IPS-20b (cell line): ENCODE results near the gene SIX5.
A peak's percentile ranks its signal among the peaks of the same experiment; 100 is the strongest.

ENCODE experiments used
- H3K27ac ChIP-seq: one replicate; pipeline ENCODE4 v1.5.1; 2013; ENCODE audit warnings: low read length
- H3K27me3 ChIP-seq: 2 replicates; pipeline ENCODE4 v1.6.1; 2013; ENCODE audit warnings: mild to moderate bottlenecking, low read length, inconsistent platforms; ENCODE audit not compliant: insufficient read depth
- H3K36me3 ChIP-seq: 2 replicates; pipeline ENCODE4 v1.6.1; 2013; ENCODE audit warnings: low read depth, mild to moderate bottlenecking, inconsistent platforms, low read length, moderate library complexity; ENCODE audit not compliant: insufficient read depth
- H3K4me1 ChIP-seq: 2 replicates; pipeline ENCODE4 v1.6.1; 2013; ENCODE audit warnings: mild to moderate bottlenecking, control low read depth, inconsistent platforms, low read length, moderate library complexity; ENCODE audit not compliant: insufficient read depth
- H3K4me3 ChIP-seq: 2 replicates; pipeline ENCODE4 v1.5.1; 2013; ENCODE audit warnings: mild to moderate bottlenecking, low read length, inconsistent platforms
- H3K9ac ChIP-seq: 2 replicates; pipeline ENCODE4 v1.6.1; 2013; ENCODE audit warnings: low read depth, mild to moderate bottlenecking, inconsistent platforms, low read length, moderate library complexity
- H3K9me3 ChIP-seq: 2 replicates; pipeline ENCODE4 v1.6.1; 2013; ENCODE audit warnings: mild to moderate bottlenecking, low read depth, low read length, inconsistent platforms; ENCODE audit not compliant: insufficient read depth

The SIX5 gene

DNA sequence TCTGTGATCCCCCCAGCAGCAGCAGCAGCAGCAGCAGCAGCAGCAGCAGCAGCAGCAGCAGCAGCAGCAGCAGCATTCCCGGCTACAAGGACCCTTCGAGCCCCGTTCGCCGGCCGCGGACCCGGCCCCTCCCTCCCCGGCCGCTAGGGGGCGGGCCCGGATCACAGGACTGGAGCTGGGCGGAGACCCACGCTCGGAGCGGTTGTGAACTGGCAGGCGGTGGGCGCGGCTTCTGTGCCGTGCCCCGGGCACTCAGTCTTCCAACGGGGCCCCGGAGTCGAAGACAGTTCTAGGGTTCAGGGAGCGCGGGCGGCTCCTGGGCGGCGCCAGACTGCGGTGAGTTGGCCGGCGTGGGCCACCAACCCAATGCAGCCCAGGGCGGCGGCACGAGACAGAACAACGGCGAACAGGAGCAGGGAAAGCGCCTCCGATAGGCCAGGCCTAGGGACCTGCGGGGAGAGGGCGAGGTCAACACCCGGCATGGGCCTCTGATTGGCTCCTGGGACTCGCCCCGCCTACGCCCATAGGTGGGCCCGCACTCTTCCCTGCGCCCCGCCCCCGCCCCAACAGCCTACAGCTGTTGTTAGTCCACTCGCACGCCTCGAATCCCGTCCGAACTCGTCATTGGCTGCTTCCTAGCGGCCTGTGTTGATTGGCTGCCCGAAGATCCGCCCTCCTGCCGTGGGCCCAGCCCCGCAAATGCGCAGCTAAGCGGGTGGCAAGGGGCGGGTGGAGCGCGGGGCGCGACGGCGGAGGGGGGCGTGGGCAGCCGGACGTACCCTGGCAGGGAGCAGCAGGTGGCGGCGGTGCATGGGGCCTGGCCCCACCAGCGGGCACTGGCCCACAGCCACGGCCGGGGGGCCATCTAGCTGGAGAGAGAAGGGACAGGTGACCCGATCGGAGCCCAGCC lies 1.4 kb upstream of the SIX5 start:
- peak overlapping the region; percentile 93 for H3K4me3 ChIP-seq
- H3K4me1 ChIP-seq: peaks cover 4% of the 10 kb centered on the region; the same call in 1 of the 2 replicates
- peak overlapping the region; percentile 17 for H3K27ac ChIP-seq
- peaks cover 7% of the 10 kb centered on the region for H3K36me3 ChIP-seq
- H3K27me3 ChIP-seq: no peaks in the 10 kb centered on the region
- H3K9me3 ChIP-seq: no peaks in the 10 kb centered on the region
- H3K9ac ChIP-seq: peak overlapping the region; percentile 93; the same call in 1 of the 2 replicates

DNA sequence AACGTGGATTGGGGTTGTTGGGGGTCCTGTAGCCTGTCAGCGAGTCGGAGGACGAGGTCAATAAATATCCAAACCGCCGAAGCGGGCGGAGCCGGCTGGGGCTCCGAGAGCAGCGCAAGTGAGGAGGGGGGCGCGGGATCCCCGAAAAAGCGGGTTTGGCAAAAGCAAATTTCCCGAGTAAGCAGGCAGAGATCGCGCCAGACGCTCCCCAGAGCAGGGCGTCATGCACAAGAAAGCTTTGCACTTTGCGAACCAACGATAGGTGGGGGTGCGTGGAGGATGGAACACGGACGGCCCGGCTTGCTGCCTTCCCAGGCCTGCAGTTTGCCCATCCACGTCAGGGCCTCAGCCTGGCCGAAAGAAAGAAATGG lies 754 bp upstream of the SIX5 start:
- Histone ChIP-seq H3K4me1 (peaks cover 9% of the 10 kb centered on the region; the same call in 1 of the 2 replicates), H3K27me3 (no peaks in the 10 kb centered on the region), H3K4me3 (peak overlapping the region; percentile 93), H3K36me3 (peaks cover 7% of the 10 kb centered on the region), H3K27ac (peak overlapping the region; percentile 90), H3K9me3 (no peaks in the 10 kb centered on the region), H3K9ac (peak overlapping the region; percentile 93)

DNA sequence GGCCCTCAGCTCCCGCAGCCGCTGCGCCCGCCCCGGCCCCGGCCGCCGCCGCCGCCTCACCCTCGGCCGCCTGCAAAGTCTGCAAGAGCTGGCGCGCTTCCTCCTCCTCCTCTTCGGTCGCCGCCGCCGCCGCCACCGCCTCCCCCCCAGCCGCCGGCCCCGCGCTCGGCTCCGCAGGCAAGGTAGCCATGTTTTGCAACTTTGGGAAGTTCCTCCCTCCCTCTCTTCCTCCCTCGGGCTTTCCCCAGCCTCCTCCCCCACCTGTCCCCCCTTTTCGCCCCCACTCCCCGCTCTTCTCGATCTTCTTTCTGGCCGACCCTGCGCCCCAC lies 433 bp downstream of the SIX5 start:
- Histone ChIP-seq H3K4me1 (peaks cover 16% of the 10 kb centered on the region; the same call in 1 of the 2 replicates), H3K4me3 (peak overlapping the region; percentile 96), H3K27me3 (no peaks in the 10 kb centered on the region; the same call in 1 of the 2 replicates), H3K9me3 (no peaks in the 10 kb centered on the region), H3K27ac (peak overlapping the region; percentile 98), H3K36me3 (peaks cover 7% of the 10 kb centered on the region; the same call in 1 of the 2 replicates), H3K9ac (peak overlapping the region; percentile 100)

DNA sequence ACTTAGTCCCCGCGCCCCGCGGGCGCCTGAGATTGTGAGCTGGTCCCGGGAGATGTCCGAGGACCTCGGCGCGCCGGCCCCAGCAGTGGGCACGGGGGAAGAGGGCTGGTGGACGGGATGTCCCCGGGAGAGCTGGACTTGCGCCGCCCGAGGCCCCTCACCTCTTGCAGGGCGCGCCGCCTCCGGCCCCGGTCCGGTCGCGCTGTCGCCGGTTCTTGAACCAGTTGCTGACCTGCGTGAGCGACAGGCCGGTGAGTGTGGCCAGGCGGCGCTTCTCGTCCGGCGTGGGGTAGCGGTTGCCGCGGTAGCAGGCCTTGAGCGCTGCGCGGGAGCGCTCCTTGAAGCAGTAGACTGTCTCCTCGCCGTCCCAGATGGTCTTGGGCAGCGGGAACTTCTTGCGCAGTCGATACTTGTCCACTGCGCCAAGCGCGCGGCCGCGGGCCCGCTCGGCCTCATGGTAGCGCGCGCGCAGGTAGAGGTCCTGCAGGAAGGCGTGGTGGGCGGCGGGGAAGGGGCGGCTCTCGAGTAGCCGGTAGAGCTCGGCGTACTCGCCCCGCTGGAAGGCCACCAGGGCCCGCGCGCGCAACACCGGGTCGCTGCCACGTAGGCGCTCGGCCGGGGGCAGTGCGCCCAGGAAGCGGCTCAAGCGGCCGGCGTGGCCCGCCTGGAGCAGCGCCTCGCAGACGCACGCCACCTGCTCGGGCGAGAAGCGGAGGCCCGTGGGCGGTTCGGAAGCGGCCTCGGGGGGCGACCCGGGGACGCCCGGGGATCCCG lies 984 bp downstream of the SIX5 start:
- peak overlapping the region; percentile 96 for H3K4me3 ChIP-seq
- H3K27ac ChIP-seq: no peak overlapping the region
- H3K9ac ChIP-seq: peak overlapping the region; percentile 100; the same call in 1 of the 2 replicates
- no peaks in the 10 kb centered on the region; the same call in 1 of the 2 replicates for H3K27me3 ChIP-seq
- no peaks in the 10 kb centered on the region for H3K9me3 ChIP-seq
- 0 out of 2 replicates have a peak, but pooled peaks cover 1% of the 10 kb centered on the region for H3K36me3 ChIP-seq
- peaks cover 16% of the 10 kb centered on the region; the same call in 1 of the 2 replicates for H3K4me1 ChIP-seq

DNA sequence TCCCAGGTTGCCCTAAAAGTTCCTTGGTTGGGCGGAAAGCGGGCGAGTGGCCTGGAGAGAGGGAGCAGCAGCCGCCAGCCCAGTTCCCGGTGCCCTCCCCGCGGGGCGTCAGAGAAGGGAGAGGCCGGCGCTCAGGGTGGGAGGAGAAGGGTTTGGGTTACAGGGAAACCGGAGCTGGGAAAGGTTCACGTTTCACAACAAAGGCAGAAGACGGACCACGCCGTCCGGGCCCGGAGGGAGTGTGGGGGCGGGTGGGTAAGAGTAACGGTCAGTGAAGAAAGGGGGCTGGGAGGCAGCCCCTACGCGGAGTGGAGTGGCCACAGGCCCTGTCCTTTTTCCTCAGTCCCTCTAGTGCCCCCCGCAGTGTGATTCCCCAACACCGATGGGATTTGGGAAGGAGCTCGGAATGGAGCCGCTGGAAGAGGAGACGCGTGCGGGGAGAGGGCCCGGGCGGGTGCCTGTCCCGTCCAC lies 1.6 kb downstream of the SIX5 start:
- H3K27ac ChIP-seq: no peak overlapping the region

DNA sequence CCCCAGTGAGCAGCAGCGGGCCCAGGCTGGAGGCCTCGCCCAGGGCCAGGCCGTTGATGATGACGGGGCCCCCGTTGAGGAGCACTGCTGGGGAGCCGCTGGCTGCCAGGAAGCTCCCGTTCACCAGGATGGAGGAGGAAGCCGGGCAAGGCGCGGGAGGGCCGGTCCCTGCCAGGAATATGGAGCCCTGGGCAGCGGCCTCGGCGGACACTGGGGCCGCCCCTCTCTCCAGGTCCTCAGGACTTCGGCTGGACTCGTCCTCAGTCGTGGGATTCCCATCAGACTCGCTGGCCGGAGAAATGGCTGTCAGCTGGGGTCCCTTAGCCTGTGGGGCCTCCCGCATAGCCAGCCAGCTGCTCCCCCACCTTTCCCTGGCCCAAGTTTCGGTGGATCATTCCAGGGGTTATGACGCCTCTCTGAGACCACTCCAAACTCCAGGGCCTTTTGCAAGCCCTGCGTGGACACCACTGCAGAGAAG lies 2.1 kb downstream of the SIX5 start:
- Histone ChIP-seq H3K27ac (no peak overlapping the region), H3K27me3 (no peaks in the 10 kb centered on the region; the same call in 1 of the 2 replicates), H3K9ac (peak overlapping the region; percentile 100; the same call in 1 of the 2 replicates), H3K4me1 (peaks cover 16% of the 10 kb centered on the region; the same call in 1 of the 2 replicates), H3K4me3 (peak overlapping the region; percentile 96), H3K36me3 (no peaks in the 10 kb centered on the region), H3K9me3 (no peaks in the 10 kb centered on the region)

More for the DNA sequence above, 1.6 kb downstream of the SIX5 start:
- peak overlapping the region; percentile 96 for H3K4me3 ChIP-seq
- no peaks in the 10 kb centered on the region; the same call in 1 of the 2 replicates for H3K27me3 ChIP-seq
- H3K36me3 ChIP-seq: no peaks in the 10 kb centered on the region
- H3K4me1 ChIP-seq: peaks cover 16% of the 10 kb centered on the region; the same call in 1 of the 2 replicates
- H3K9me3 ChIP-seq: no peaks in the 10 kb centered on the region
- peak overlapping the region; percentile 100; the same call in 1 of the 2 replicates for H3K9ac ChIP-seq

DNA sequence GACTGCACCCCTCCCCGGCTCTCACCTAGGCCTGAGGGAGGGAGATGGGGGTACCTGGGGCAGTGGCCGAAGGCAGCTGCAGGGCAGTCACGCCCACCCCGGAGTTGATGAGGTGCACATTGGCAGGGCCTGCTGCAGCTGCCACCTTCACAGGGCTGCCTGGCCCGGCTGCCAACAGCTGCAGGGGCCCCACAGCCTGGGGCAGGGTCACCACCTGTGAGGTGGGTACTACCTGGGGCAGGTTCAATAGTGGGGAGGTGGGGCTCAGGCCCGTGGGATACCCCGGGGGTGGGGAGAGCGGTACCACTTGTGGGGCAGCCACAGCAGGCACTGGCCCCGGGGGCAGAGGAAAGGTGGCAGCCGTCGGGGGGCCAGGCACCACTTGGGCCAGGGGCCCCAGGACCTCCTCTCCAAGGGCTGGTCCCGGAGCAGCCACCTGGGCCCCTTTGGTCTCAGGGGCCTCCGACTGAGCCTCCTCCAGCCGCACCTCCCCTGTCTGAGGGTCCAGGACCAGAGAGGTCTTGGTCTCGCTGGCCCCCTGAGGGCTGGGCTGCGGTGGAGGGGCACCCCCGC lies 2.7 kb downstream of the SIX5 start:
- peaks cover 16% of the 10 kb centered on the region; the same call in 1 of the 2 replicates for H3K4me1 ChIP-seq
- H3K4me3 ChIP-seq: 0 out of 2 replicates have a peak overlapping the region, but pooled peaks have one; percentile 96
- H3K27ac ChIP-seq: no peak overlapping the region
- no peaks in the 10 kb centered on the region; the same call in 1 of the 2 replicates for H3K27me3 ChIP-seq
- no peaks in the 10 kb centered on the region for H3K9me3 ChIP-seq
- no peaks in the 10 kb centered on the region for H3K36me3 ChIP-seq
- no peak overlapping the region for H3K9ac ChIP-seq

DNA sequence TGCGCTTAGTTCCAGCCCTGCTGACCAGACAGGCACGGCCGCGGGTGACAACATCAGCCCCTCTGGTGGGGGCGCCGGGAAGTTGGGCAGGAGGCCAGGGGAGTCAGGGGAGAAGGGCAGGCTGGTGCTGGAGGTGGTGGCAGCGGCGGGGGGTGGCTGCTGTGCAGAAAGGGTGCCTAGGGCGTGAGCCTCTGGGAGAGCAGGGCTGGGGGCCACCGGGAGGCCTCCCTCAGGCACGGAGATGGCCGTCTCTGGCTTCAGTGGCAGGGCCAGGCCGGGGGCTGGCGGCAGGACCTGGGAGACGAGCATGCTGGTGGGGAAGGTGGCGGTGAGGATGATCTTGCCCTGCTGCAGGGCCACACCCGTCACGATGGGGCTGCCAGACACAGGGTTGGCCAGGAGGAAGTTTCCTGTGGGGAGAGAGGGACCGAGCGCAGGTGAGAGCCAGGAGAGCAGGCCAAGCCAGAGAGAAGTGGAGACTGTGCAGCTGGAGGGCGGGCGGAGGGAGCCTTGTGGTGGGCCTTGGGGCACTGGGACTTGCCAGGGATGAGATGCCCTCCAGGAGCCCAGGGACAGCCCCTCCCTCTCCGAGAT lies 3.3 kb downstream of the SIX5 start:
- no peaks in the 10 kb centered on the region for H3K9me3 ChIP-seq
- no peak overlapping the region for H3K27ac ChIP-seq
- peaks cover 16% of the 10 kb centered on the region; the same call in 1 of the 2 replicates for H3K4me1 ChIP-seq
- H3K9ac ChIP-seq: no peak overlapping the region
- no peaks in the 10 kb centered on the region for H3K36me3 ChIP-seq
- no peaks in the 10 kb centered on the region; the same call in 1 of the 2 replicates for H3K27me3 ChIP-seq
- H3K4me3 ChIP-seq: no peak overlapping the region

DNA sequence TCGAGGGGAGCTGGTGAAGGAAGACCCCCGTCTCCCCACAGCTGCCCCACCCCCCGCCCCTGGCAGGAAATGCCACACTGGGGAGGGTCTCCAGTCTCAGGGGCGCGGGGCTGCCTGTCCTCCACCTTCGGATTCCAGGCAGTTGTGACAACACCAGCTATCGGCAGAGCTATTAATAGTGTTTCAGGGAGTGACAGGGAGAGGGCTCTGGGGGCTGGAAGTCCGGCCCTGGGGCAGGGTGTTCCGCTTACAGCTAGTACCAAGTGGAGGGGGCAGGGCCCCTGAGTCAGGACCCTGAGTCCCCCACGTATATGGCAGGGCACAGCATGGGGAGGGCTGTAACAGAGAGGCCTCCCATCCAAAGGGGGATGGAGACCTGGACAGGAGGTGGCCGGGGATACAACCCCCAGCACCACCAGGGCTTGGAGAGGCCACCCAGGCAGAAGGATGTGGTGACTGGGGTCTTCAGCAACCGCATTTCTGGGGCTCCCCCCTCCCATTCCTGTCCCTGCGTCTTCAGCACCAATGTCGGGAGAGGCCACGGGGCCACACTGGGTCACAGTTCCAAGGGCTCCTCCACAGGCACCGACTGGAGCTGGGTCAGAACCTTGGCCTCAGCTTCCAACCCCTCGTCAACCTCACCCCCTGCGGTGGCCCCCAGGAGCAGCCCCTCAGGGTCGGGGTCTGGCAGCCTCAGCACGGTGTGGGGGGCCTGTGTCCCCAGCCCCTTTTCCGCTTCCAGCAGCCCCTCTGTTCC lies 3.9 kb downstream of the SIX5 start:
- H3K4me1 ChIP-seq: peaks cover 16% of the 10 kb centered on the region; the same call in 1 of the 2 replicates
- no peak overlapping the region for H3K27ac ChIP-seq
- H3K9me3 ChIP-seq: no peaks in the 10 kb centered on the region
- peak overlapping the region; percentile 8; the same call in 1 of the 2 replicates for H3K9ac ChIP-seq
- H3K4me3 ChIP-seq: no peak overlapping the region; the same call in 1 of the 2 replicates
- H3K36me3 ChIP-seq: no peaks in the 10 kb centered on the region
- H3K27me3 ChIP-seq: no peaks in the 10 kb centered on the region; the same call in 1 of the 2 replicates

DNA sequence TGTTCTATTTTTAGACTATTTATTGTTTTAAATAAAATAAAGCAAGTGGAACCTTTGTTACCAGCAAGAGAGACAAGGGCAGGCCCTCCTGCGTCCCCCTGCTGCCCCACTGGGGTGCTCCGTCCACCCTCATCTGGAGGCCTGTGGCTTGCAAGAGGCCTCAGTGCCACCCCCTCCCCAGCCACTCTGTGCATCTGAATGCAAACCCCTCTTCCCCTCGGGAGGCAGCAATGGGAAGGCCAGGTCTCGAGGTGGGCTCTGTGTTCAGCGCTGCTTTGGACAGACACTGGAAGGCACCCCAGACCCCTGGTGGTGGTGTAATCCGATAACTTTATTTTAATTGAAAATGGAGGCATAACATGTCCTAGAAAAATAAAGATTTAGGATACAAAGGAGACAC lies 4.6 kb downstream of the SIX5 start:
- Histone ChIP-seq H3K9ac (peak overlapping the region; percentile 8; the same call in 1 of the 2 replicates), H3K27ac (no peak overlapping the region), H3K4me3 (no peak overlapping the region; the same call in 1 of the 2 replicates), H3K9me3 (no peaks in the 10 kb centered on the region), H3K27me3 (no peaks in the 10 kb centered on the region; the same call in 1 of the 2 replicates), H3K36me3 (no peaks in the 10 kb centered on the region), H3K4me1 (peaks cover 16% of the 10 kb centered on the region; the same call in 1 of the 2 replicates)
